Measurements from ENCODE around the gene C10orf90. TPM values are rescaled to one million over a fixed set of nuclear protein-coding genes. Genes with fewer than 3 reads are reported as not detected.

C10orf90 gene
- total RNA-seq, 1 experiment from 2014 or later = not detected

DNA sequence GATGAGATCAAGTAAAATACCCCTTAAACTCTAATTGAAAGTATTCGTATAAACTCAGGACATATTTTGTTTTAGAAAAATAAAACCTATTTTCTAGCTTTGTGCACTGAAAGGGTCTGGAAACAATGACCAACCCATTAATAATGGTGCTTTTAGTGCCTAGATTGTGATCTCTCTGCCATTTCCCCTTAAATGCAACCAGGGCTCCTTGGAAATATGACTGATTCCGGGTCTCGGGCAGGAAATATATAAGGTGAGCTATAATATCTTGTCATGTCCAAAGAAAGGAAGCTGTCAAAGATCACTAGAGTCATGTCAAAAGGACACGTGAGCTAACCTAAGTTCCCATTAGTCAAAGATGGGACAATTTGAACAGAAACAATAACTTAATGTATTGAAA lies 269.9 kb downstream of the C10orf90 start:
- POLR2A ChIA-PET = interaction anchor here (0.7 kb wide), 1 partner anchor 14 kb away, joined by 3 read pairs; no protein-coding TSS in a partner anchor
- peaks cover 21% of the 10 kb centered on the region for H3K4me1 Mint-ChIP-seq (ENCODE audit: insufficient read depth, unreplicated experiment)
- CTCF ChIA-PET = interaction anchor here (1.2 kb wide), 1 partner anchor 20 kb away, joined by 3 read pairs; no protein-coding TSS in a partner anchor

DNA sequence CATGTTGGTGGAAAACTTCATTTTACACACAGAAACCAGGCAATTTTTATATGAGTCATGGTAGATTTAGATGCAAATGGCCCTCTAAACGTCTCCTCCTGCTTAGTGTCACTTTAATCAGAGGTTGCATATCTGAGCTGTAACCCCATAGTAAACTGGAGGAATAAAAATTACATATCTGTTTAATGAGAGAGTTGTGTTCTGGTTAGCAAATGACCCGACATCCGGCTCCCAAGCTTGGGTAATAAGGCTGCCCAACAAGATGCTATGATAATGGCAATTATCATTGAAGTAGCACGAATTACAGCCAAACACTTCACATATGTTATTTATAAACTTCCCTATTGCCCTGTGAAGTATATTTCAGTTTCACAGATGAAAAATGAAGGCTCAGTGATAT lies 271.6 kb downstream of the C10orf90 start:
- Mint-ChIP-seq H3K4me1 (ENCODE audit: insufficient read depth, unreplicated experiment) (peaks cover 21% of the 10 kb centered on the region), H3K27ac (ENCODE audit: low read depth, unreplicated experiment) (no peak overlapping the region), H3K9me3 (ENCODE audit: unreplicated experiment) (no peaks in the 10 kb centered on the region), H3K4me3 (ENCODE audit: unreplicated experiment) (no peak overlapping the region), H3K27me3 (ENCODE audit: insufficient read depth, unreplicated experiment) (no peaks in the 10 kb centered on the region), H3K36me3 (ENCODE audit: insufficient read depth, unreplicated experiment) (no peaks in the 10 kb centered on the region)
- BruUV-seq (replicated peaks) = no TSS peak
- TF ChIP-seq, protein P1, sequence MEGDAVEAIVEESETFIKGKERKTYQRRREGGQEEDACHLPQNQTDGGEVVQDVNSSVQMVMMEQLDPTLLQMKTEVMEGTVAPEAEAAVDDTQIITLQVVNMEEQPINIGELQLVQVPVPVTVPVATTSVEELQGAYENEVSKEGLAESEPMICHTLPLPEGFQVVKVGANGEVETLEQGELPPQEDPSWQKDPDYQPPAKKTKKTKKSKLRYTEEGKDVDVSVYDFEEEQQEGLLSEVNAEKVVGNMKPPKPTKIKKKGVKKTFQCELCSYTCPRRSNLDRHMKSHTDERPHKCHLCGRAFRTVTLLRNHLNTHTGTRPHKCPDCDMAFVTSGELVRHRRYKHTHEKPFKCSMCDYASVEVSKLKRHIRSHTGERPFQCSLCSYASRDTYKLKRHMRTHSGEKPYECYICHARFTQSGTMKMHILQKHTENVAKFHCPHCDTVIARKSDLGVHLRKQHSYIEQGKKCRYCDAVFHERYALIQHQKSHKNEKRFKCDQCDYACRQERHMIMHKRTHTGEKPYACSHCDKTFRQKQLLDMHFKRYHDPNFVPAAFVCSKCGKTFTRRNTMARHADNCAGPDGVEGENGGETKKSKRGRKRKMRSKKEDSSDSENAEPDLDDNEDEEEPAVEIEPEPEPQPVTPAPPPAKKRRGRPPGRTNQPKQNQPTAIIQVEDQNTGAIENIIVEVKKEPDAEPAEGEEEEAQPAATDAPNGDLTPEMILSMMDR (IDR thresholded peaks at IDR 0.05; ENCODE audit: unreplicated experiment) = no peak
- ChIA-PET POLR2A (no interaction called here), CTCF (no interaction called here)
- no peak for DNase-seq (ENCODE audit: unreplicated experiment)
- intact Hi-C loops (cut with micrococcal nuclease) = loop anchor here (2.0 kb wide), 1 partner anchor 62 kb away; no protein-coding TSS in a partner anchor

More for the DNA sequence above, 269.9 kb downstream of the C10orf90 start:
- Mint-ChIP-seq H3K9me3 (ENCODE audit: unreplicated experiment) (no peaks in the 10 kb centered on the region), H3K27me3 (ENCODE audit: insufficient read depth, unreplicated experiment) (no peaks in the 10 kb centered on the region), H3K27ac (ENCODE audit: low read depth, unreplicated experiment) (no peak overlapping the region), H3K4me3 (ENCODE audit: unreplicated experiment) (no peak overlapping the region), H3K36me3 (ENCODE audit: insufficient read depth, unreplicated experiment) (no peaks in the 10 kb centered on the region)
- intact Hi-C loops (cut with micrococcal nuclease) = no loop called here
- DNase-seq (ENCODE audit: unreplicated experiment) = no peak
- no TSS peak for BruUV-seq (replicated peaks)
- TF ChIP-seq, protein P1 (IDR thresholded peaks at IDR 0.05; ENCODE audit: unreplicated experiment) = no peak

DNA sequence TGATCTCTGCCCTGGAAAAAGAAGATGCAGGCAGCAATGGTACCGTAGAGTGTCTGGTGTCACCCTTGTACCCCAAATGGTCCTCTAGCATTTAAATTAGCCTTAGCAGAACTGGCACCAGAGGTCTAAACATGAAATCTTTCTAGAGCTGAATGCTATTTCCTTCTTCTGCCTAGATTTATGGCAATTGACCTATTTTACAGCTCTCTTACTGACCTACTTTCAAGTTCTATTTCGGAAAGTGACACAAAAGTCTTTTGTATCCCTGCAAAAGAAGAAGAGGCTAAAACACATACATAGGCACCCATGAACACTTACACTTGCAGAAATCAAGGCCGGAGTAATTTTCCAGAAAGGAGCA lies 272.1 kb downstream of the C10orf90 start:
- intact Hi-C loops (cut with micrococcal nuclease) = loop anchor here (2.0 kb wide), 1 partner anchor 62 kb away; no protein-coding TSS in a partner anchor
- CTCF ChIA-PET = no interaction called here
- no peaks in the 10 kb centered on the region for H3K36me3 Mint-ChIP-seq (ENCODE audit: insufficient read depth, unreplicated experiment)
- no peak overlapping the region for H3K27ac Mint-ChIP-seq (ENCODE audit: low read depth, unreplicated experiment)
- H3K4me1 Mint-ChIP-seq (ENCODE audit: insufficient read depth, unreplicated experiment) = peaks cover 21% of the 10 kb centered on the region
- no TSS peak for BruUV-seq (replicated peaks)
- POLR2A ChIA-PET = no interaction called here
- no peak for DNase-seq (ENCODE audit: unreplicated experiment)
- H3K4me3 Mint-ChIP-seq (ENCODE audit: unreplicated experiment) = no peak overlapping the region
- no peaks in the 10 kb centered on the region for H3K27me3 Mint-ChIP-seq (ENCODE audit: insufficient read depth, unreplicated experiment)
- TF ChIP-seq, protein P1 (IDR thresholded peaks at IDR 0.05; ENCODE audit: unreplicated experiment) = no peak
- H3K9me3 Mint-ChIP-seq (ENCODE audit: unreplicated experiment) = no peaks in the 10 kb centered on the region

DNA sequence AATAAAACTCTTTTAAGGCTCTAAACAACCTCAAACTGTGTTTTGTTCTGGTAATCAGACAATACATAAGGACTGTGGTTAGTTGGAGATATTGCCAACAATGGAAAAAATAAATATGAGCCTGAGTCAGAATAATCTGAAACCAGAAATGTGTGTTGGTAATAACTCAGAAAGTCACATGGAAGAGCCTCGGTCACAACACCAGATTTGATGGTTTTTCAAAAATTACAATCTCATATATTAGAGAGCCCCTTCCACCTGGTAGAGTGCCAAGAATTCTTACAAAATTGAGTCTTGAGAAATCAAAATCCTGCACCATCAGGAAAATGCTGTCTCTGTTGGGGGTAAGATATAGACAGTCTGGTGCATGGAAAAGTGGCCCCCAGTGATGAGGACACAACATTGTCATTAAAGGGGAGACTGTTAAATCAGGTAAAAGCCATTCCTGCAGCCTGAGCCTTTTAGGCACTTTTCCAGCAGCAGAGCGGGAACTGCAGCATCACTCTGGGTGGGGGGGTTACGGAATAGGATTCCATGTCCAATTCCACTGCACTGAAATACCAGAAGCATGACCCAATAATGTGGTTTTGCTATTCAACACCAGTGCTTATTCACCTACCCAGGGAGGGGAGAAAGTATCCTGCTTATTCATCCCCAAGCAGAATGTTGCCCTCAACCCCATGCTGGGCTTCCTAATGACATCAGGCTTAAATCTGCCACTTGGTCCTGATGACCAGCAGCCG lies 272.7 kb downstream of the C10orf90 start:
- CTCF ChIA-PET = no interaction called here
- BruUV-seq (replicated peaks) = no TSS peak
- DNase-seq (ENCODE audit: unreplicated experiment) = peak; percentile 93
- intact Hi-C loops (cut with micrococcal nuclease) = loop anchor here (2.0 kb wide), 1 partner anchor 63 kb away; no protein-coding TSS in a partner anchor
- H3K27me3 Mint-ChIP-seq (ENCODE audit: insufficient read depth, unreplicated experiment) = no peaks in the 10 kb centered on the region
- POLR2A ChIA-PET = no interaction called here
- no peaks in the 10 kb centered on the region for H3K36me3 Mint-ChIP-seq (ENCODE audit: insufficient read depth, unreplicated experiment)
- TF ChIP-seq, protein P1 (IDR thresholded peaks at IDR 0.05; ENCODE audit: unreplicated experiment) = no peak
- H3K9me3 Mint-ChIP-seq (ENCODE audit: unreplicated experiment) = no peaks in the 10 kb centered on the region
- no peak overlapping the region for H3K27ac Mint-ChIP-seq (ENCODE audit: low read depth, unreplicated experiment)
- peak overlapping the region; percentile 25 for H3K4me3 Mint-ChIP-seq (ENCODE audit: unreplicated experiment)
- H3K4me1 Mint-ChIP-seq (ENCODE audit: insufficient read depth, unreplicated experiment) = peaks cover 21% of the 10 kb centered on the region
